HG03432 (cell line): ENCODE data around the gene KIAA1614.

Experiments used
- ATAC-seq: cut with Tn5 transposase; IDR thresholded peaks from one replicate; pipeline ENCODE4 v1.9.1; 2021; ENCODE audit warnings: mild to moderate bottlenecking, moderate library complexity; ENCODE audit not compliant: unreplicated experiment

KIAA1614 gene

DNA sequence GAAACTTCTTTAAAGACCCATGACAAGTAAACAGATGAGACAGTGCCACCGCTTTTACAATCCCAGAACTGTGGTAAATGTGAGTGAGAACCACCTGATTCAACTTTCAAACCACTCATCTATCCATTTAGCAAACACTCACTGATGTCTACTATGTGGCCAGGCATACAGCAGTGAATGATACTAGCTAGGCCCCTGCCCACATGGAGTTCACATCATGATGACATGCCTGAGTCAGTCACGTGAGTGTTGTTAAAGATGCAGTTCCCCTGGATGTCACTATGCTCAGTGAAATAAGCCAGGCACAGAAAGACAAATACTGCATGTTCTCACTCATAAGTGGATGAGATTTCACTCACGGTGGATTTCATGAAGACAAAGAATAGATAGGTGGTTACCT, 81.6 kb downstream of the KIAA1614 start:
- ATAC-seq, result no peak

DNA sequence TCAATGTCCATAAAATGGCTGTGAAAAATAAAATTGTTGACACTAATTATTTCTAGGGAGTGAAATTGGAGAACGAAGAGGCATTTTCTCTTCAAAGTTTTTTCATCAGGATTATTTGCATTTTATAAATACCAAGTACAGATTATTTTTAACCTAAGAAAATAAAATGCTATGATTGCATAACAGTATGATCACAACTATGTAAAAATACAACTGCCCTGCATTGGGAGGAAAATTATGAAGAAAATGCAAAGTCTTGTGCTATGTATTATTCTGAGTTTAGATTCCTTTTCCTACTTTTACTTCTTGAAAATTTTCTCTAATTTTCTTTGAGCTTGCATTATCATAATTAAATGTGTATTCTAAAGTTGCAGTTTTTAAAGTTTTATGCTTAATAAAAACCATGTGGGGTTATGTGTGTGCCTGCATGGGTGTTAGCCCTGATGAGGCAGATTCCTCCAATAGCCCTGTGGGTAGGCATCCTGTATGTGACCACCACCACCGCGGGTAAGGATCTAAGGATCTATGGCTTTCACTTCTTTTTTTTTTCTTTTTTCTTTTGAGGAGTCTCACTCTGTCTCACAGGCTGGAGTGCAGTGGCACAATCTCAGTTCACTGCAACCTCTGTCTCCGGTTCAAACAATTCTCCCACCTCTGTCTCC, 85.3 kb downstream of the KIAA1614 start:
- ATAC-seq, result no peak
